ENCODE measurements around the gene CCNL2. TPM values are rescaled to one million over a fixed set of nuclear protein-coding genes. Genes with fewer than 3 reads are reported as not detected.
"Not testable (repeated sequence)": the region's sequence is repeated elsewhere in the genome, so short reads cannot be mapped to it uniquely, and the experiment has no call there.

The CCNL2 gene
- total RNA-seq, 1 experiment from 2014 or later = 173 TPM

- no peak overlapping the region for H3T11ph ChIP-seq (ENCODE audit: low read length)
- no peak overlapping the region for H2BK5ac ChIP-seq (ENCODE audit: insufficient read length, low read length)
- no peak overlapping the region for H4K91ac ChIP-seq (ENCODE audit: insufficient read length, low read depth, low read length)
- peaks cover 6 to 20% (median 12%) of the 10 kb centered on the region in 3 experiments for H3K36me3 Mint-ChIP-seq (ENCODE audit: insufficient read depth in 1 of 3, low read depth in 3 of 3)
- no peak overlapping the region for H2AFZ ChIP-seq (ENCODE audit: low read length)
- H3K23ac ChIP-seq (ENCODE audit: insufficient read length, low read depth, low read length) = no peak overlapping the region
- H2BK12ac ChIP-seq (ENCODE audit: insufficient read length, low read depth, low read length) = no peak overlapping the region
- no peak overlapping the region for H4K5ac ChIP-seq (ENCODE audit: insufficient read length, low read depth, low read length)
- no peak overlapping the region for H3K4ac ChIP-seq (ENCODE audit: low read depth, low read length)
- H3K79me2 ChIP-seq (ENCODE audit: insufficient read depth, low read length) = peaks cover 4% of the 10 kb centered on the region; the same call in 1 of the 2 replicates
- H3K27me3 ChIP-seq (ENCODE audit: insufficient read depth, low read length) = no peaks in the 10 kb centered on the region
- H3K9me3 ChIP-seq (ENCODE audit: control insufficient read depth, low read depth, low read length) = peaks cover 18% of the 10 kb centered on the region
- TF ChIP-seq CTCF (conservative IDR thresholded peaks at IDR 0.05) = no peak
- no peak overlapping the region for H3K18ac ChIP-seq (ENCODE audit: insufficient read length, low read depth, low read length)
- H3K27ac ChIP-seq (ENCODE audit: insufficient read length, low read depth, low read length) = no peak overlapping the region
- H2BK20ac ChIP-seq (ENCODE audit: low read depth, low read length, poor library complexity, severe bottlenecking) = no peak overlapping the region
- H3K4me1 ChIP-seq (ENCODE audit: insufficient read depth, low read length) = no peaks in the 10 kb centered on the region; the same call in 1 of the 2 replicates
- H3K27ac Mint-ChIP-seq = no peak overlapping the region
- no peak overlapping the region for H3K4me2 ChIP-seq (ENCODE audit: insufficient read depth, insufficient read length, low read length)
- no peak overlapping the region for H2BK120ac ChIP-seq (ENCODE audit: low read depth, low read length, poor library complexity, severe bottlenecking)
- H3K9me3 Mint-ChIP-seq = no peaks in the 10 kb centered on the region; a peak in 1 of 5 replicates
- no CpG with 5 or more reads among the region's 16 CpGs for WGBS (ENCODE audit: extremely low coverage, insufficient read length, low lambda C conversion rate)
- peak overlapping the region; percentile 66 for H2AK5ac ChIP-seq (ENCODE audit: insufficient read length, low read length)
- H3K79me1 ChIP-seq (ENCODE audit: insufficient read depth, low read depth, low read length, poor library complexity, severe bottlenecking) = peaks cover 13% of the 10 kb centered on the region
- H3K56ac ChIP-seq (ENCODE audit: insufficient read length, low read depth, low read length) = no peak overlapping the region
- H3K27me3 Mint-ChIP-seq (ENCODE audit: low read depth) = peaks cover 5% of the 10 kb centered on the region; the same call in 1 of the 2 replicates
- H3K4me1 Mint-ChIP-seq = peaks cover 3 to 4% of the 10 kb centered on the region in 2 experiments
- H3K4me3 Mint-ChIP-seq = no peak overlapping the region
- DNase-seq = no peak
- no peak overlapping the region for H3K9ac ChIP-seq (ENCODE audit: extremely low read depth, insufficient read length, low read length)
- no peak overlapping the region for H4K8ac ChIP-seq (replicated peaks; ENCODE audit: insufficient read length, low read depth, low read length)
- H3K23me2 ChIP-seq (ENCODE audit: insufficient read length, low read depth, low read length, poor library complexity, severe bottlenecking) = peaks cover 10% of the 10 kb centered on the region
- H2BK15ac ChIP-seq (ENCODE audit: low read depth, low read length) = no peak overlapping the region
- no peak overlapping the region for H3K14ac ChIP-seq (ENCODE audit: insufficient read depth, low read length)
- H4K20me1 ChIP-seq (ENCODE audit: control insufficient read depth, insufficient read depth, insufficient read length) = no peaks in the 10 kb centered on the region
Observed at GRCh38 chr1:1370771-1371300, 28.3 kb downstream of the CCNL2 start.

- not testable (repeated sequence) for H2AFZ ChIP-seq (ENCODE audit: low read length); H3K18ac ChIP-seq (ENCODE audit: insufficient read length, low read depth, low read length); H2BK15ac ChIP-seq (ENCODE audit: low read depth, low read length); H3K14ac ChIP-seq (ENCODE audit: insufficient read depth, low read length); H4K8ac ChIP-seq (replicated peaks; ENCODE audit: insufficient read length, low read depth, low read length); H3K23ac ChIP-seq (ENCODE audit: insufficient read length, low read depth, low read length); H3K4me1 Mint-ChIP-seq; H2BK120ac ChIP-seq (ENCODE audit: low read depth, low read length, poor library complexity, severe bottlenecking); H3K79me2 ChIP-seq (ENCODE audit: insufficient read depth, low read length); H3K27me3 Mint-ChIP-seq (ENCODE audit: low read depth); H2BK5ac ChIP-seq (ENCODE audit: insufficient read length, low read length); H3K4me2 ChIP-seq (ENCODE audit: insufficient read depth, insufficient read length, low read length); H3K27ac Mint-ChIP-seq; H3K9ac ChIP-seq (ENCODE audit: extremely low read depth, insufficient read length, low read length); H4K20me1 ChIP-seq (ENCODE audit: control insufficient read depth, insufficient read depth, insufficient read length); H3T11ph ChIP-seq (ENCODE audit: low read length); H2BK20ac ChIP-seq (ENCODE audit: low read depth, low read length, poor library complexity, severe bottlenecking); H3K27me3 ChIP-seq (ENCODE audit: insufficient read depth, low read length); H2AK5ac ChIP-seq (ENCODE audit: insufficient read length, low read length); H3K4me1 ChIP-seq (ENCODE audit: insufficient read depth, low read length); H3K4ac ChIP-seq (ENCODE audit: low read depth, low read length); H3K23me2 ChIP-seq (ENCODE audit: insufficient read length, low read depth, low read length, poor library complexity, severe bottlenecking); H2BK12ac ChIP-seq (ENCODE audit: insufficient read length, low read depth, low read length); H3K56ac ChIP-seq (ENCODE audit: insufficient read length, low read depth, low read length); H3K4me3 Mint-ChIP-seq; DNase-seq; H3K27ac ChIP-seq (ENCODE audit: insufficient read length, low read depth, low read length); H4K5ac ChIP-seq (ENCODE audit: insufficient read length, low read depth, low read length); H3K9me3 Mint-ChIP-seq; H4K91ac ChIP-seq (ENCODE audit: insufficient read length, low read depth, low read length)
- peaks cover 6 to 20% (median 12%) of the 10 kb centered on the region in 3 experiments for H3K36me3 Mint-ChIP-seq (ENCODE audit: insufficient read depth in 1 of 3, low read depth in 3 of 3)
- peaks cover 20% of the 10 kb centered on the region for H3K9me3 ChIP-seq (ENCODE audit: control insufficient read depth, low read depth, low read length)
- H3K79me1 ChIP-seq (ENCODE audit: insufficient read depth, low read depth, low read length, poor library complexity, severe bottlenecking) = peaks cover 13% of the 10 kb centered on the region
- no CpG with 5 or more reads among the region's 14 CpGs for WGBS (ENCODE audit: extremely low coverage, insufficient read length, low lambda C conversion rate)
Observed at GRCh38 chr1:1370094-1370493, 29.0 kb downstream of the CCNL2 start.
